MM.1S (cell line): Measurements from ENCODE around the gene IFT22.
"Not testable (repeated sequence)": the region's sequence is repeated elsewhere in the genome, so short reads cannot be mapped to it uniquely, and the experiment has no call there.

ENCODE experiments used
- DNase-seq: peaks from one replicate; pipeline ENCODE4 v3.0.0-alpha.2; 2015
- H2AFZ ChIP-seq: fragments of 300-600 bp; sonication (generic); 2 replicates; pipeline ENCODE4 v1.6.0; 2016; ENCODE audit warnings: antibody characterized with exemption, low read length
- H3F3A ChIP-seq: fragments of 300-600 bp; sonication (generic); 2 replicates; pipeline ENCODE4 v1.6.1; 2016; ENCODE audit warnings: mild to moderate bottlenecking, antibody characterized with exemption, low read length, moderate library complexity, mixed read lengths; ENCODE audit not compliant: insufficient read depth
- H3K27ac ChIP-seq: fragments of 300-600 bp; sonication (generic); 2 replicates; pipeline ENCODE4 v1.5.1; 2016; ENCODE audit warnings: mild to moderate bottlenecking, low read length
- H3K27me3 ChIP-seq: fragments of 300-600 bp; sonication (generic); replicated peaks from 2 replicates; pipeline ENCODE4 v1.6.0; 2016; ENCODE audit warnings: low read length; ENCODE audit not compliant: insufficient read depth
- H3K36me3 ChIP-seq: fragments of 300-600 bp; sonication (generic); replicated peaks from 2 replicates; pipeline ENCODE4 v1.6.1; 2016; ENCODE audit warnings: mild to moderate bottlenecking, low read length, mixed read lengths; ENCODE audit not compliant: insufficient read depth
- H3K4me1 ChIP-seq: fragments of 300-600 bp; sonication (generic); 2 replicates; pipeline ENCODE4 v1.6.1; 2016; ENCODE audit warnings: low read length, mixed read lengths
- H3K4me2 ChIP-seq: fragments of 300-600 bp; sonication (generic); 2 replicates; pipeline ENCODE4 v1.6.0; 2016; ENCODE audit warnings: low read depth, low read length
- H3K4me3 ChIP-seq: fragments of 300-600 bp; sonication (generic); 2 replicates; pipeline ENCODE4 v1.5.1; 2016; ENCODE audit warnings: low read length, mixed read lengths
- H3K79me2 ChIP-seq: fragments of 300-600 bp; sonication (generic); 2 replicates; pipeline ENCODE4 v1.6.1; 2016; ENCODE audit warnings: mixed run types, low read length, mixed read lengths
- H3K9ac ChIP-seq: fragments of 300-600 bp; sonication (generic); 2 replicates; pipeline ENCODE4 v1.6.1; 2016; ENCODE audit warnings: low read length, mixed read lengths
- H3K9me2 ChIP-seq: fragments of 300-600 bp; sonication (generic); replicated peaks from 2 replicates; pipeline ENCODE4 v1.6.1; 2016; ENCODE audit warnings: mild to moderate bottlenecking, low read length, mixed read lengths; ENCODE audit not compliant: insufficient read depth
- H3K9me3 ChIP-seq: fragments of 300-600 bp; sonication (generic); replicated peaks from 2 replicates; pipeline ENCODE4 v1.6.1; 2016; ENCODE audit warnings: mild to moderate bottlenecking, low read length, mixed read lengths; ENCODE audit not compliant: insufficient read depth
- H4K20me1 ChIP-seq: fragments of 300-600 bp; sonication (generic); 2 replicates; pipeline ENCODE4 v1.6.1; 2016; ENCODE audit warnings: mild to moderate bottlenecking, low read length, moderate library complexity, mixed read lengths; ENCODE audit not compliant: insufficient read depth
- CTCF ChIP-seq: fragments of 300-600 bp; sonication (generic); IDR thresholded peaks from 2 replicates; pipeline ENCODE4 v1.5.1; 2016; ENCODE audit warnings: antibody characterized with exemption, low read length, mixed read lengths
- EZH2 ChIP-seq: fragments of 300-600 bp; sonication (generic); optimal IDR thresholded peaks from 2 replicates; pipeline ENCODE3; 2017; ENCODE audit warnings: low read depth, mild to moderate bottlenecking, antibody characterized with exemption, low read length, mixed read lengths
- EZH2phosphoT487 ChIP-seq: fragments of 300-600 bp; sonication (generic); IDR thresholded peaks from 2 replicates; pipeline ENCODE4 v1.6.1; 2018; ENCODE audit warnings: antibody characterized with exemption, low read length

Gene IFT22

GRCh38 chr7:101362334-101363195 lies 41.0 kb upstream of the IFT22 start, which contains the start of gene COL26A1:
TSS of gene COL26A1 (plus strand) at chr7:101362875. CDS start at chr7:101363033, 158 bp downstream.
- Histone ChIP-seq H4K20me1 (no peaks in the 10 kb centered on the region), H2AFZ (no peak within 1 kb of the TSS), H3K9me3 (no peaks in the 10 kb centered on the region), H3K4me3 (no peak within 1 kb of the TSS), H3K79me2 (no peaks in the 10 kb centered on the region), H3K27ac (no peak within 1 kb of the TSS), H3K4me1 (no peaks in the 10 kb centered on the region), H3K27me3 (peaks cover 54% of the 10 kb centered on the region), H3K4me2 (peak within 1 kb of the TSS; percentile 65; the same call in 1 of the 2 replicates), H3K9me2 (no peaks in the 10 kb centered on the region), H3K36me3 (no peaks in the 10 kb centered on the region), H3K9ac (no peak within 1 kb of the TSS), H3F3A (no peaks in the 10 kb centered on the region)
- no peak for DNase-seq
- TF ChIP-seq EZH2phosphoT487 = no peak
- TF ChIP-seq EZH2 = no peak
- no peak for TF ChIP-seq CTCF

- H3K9ac ChIP-seq = no peak overlapping the region
- H3K9me3 ChIP-seq = no peaks in the 10 kb centered on the region
- H3F3A ChIP-seq = no peaks in the 10 kb centered on the region
- TF ChIP-seq CTCF (no peak), EZH2 (no peak), EZH2phosphoT487 (no peak)
- peaks cover 61% of the 10 kb centered on the region for H3K27me3 ChIP-seq
- H3K79me2 ChIP-seq = no peaks in the 10 kb centered on the region
- no peaks in the 10 kb centered on the region for H4K20me1 ChIP-seq
- DNase-seq = no peak
- no peaks in the 10 kb centered on the region for H3K9me2 ChIP-seq
- no peak overlapping the region for H3K4me2 ChIP-seq
- H3K4me1 ChIP-seq = no peaks in the 10 kb centered on the region
- H3K36me3 ChIP-seq = no peaks in the 10 kb centered on the region
- no peak overlapping the region for H2AFZ ChIP-seq
- H3K27ac ChIP-seq = no peak overlapping the region
- H3K4me3 ChIP-seq = no peak overlapping the region
These were observed 35.8 kb upstream of the IFT22 start for GRCh38 chr7:101357433-101357832.

- H3K27ac ChIP-seq = no peak overlapping the region
- no peaks in the 10 kb centered on the region for H3F3A ChIP-seq
- H3K4me3 ChIP-seq = no peak overlapping the region
- DNase-seq = no peak
- H3K9me3 ChIP-seq = no peaks in the 10 kb centered on the region
- H3K36me3 ChIP-seq = no peaks in the 10 kb centered on the region
- H3K4me2 ChIP-seq = no peak overlapping the region
- H3K79me2 ChIP-seq = no peaks in the 10 kb centered on the region
- H3K27me3 ChIP-seq = peaks cover 68% of the 10 kb centered on the region
- H4K20me1 ChIP-seq = no peaks in the 10 kb centered on the region
- no peaks in the 10 kb centered on the region for H3K9me2 ChIP-seq
- no peak overlapping the region for H3K9ac ChIP-seq
- TF ChIP-seq EZH2 = no peak
- no peak for TF ChIP-seq CTCF
- TF ChIP-seq EZH2phosphoT487 = no peak
- H3K4me1 ChIP-seq = no peaks in the 10 kb centered on the region
- H2AFZ ChIP-seq = no peak overlapping the region
These were observed 31.3 kb upstream of the IFT22 start for GRCh38 chr7:101352920-101353308.

GRCh38 chr7:101349300-101349699 lies 27.7 kb upstream of the IFT22 start:
- H3F3A ChIP-seq, H4K20me1 ChIP-seq, H3K27ac ChIP-seq, H3K9me2 ChIP-seq, H3K36me3 ChIP-seq, H3K79me2 ChIP-seq, H3K4me2 ChIP-seq, H2AFZ ChIP-seq, H3K4me3 ChIP-seq, H3K9me3 ChIP-seq, H3K4me1 ChIP-seq, H3K9ac ChIP-seq, DNase-seq: not testable (repeated sequence)
- H3K27me3 ChIP-seq = peaks cover 66% of the 10 kb centered on the region

GRCh38 chr7:101348456-101349067 lies 26.9 kb upstream of the IFT22 start:
- not testable (repeated sequence) for H2AFZ ChIP-seq, H3K36me3 ChIP-seq

More at GRCh38 chr7:101348456-101349067, 26.9 kb upstream of the IFT22 start:
- not testable (repeated sequence) for H3K4me1 ChIP-seq, H3K9me3 ChIP-seq, DNase-seq, H3F3A ChIP-seq, H3K27ac ChIP-seq, H3K4me2 ChIP-seq, H3K9ac ChIP-seq, H3K79me2 ChIP-seq, H4K20me1 ChIP-seq, H3K4me3 ChIP-seq, H3K9me2 ChIP-seq
- H3K27me3 ChIP-seq = peaks cover 64% of the 10 kb centered on the region
